ENCODE data around the gene TMC3. TPM values are rescaled to one million over a fixed set of nuclear protein-coding genes. Genes with fewer than 3 reads are reported as not detected.
A peak's percentile ranks its signal among the peaks of the same experiment; 100 is the strongest.

Gene TMC3
- total and polyA plus RNA-seq, 9 of the 15 experiments (the other 6 are each of a cell fraction or from before 2014, with no cell fraction given), result 0.01 to 0.14 TPM; not detected in 7

- WGBS (ENCODE audit: insufficient coverage, low coverage, missing lambda C conversion rate), result 11% methylated on average over 12 of the region's 12 CpGs
- ATAC-seq, result no peak
Measured at GRCh38 chr15:81387621-81388435, 13.8 kb upstream of the TMC3 start.

GRCh38 chr15:81386947-81387346 is 12.9 kb upstream of the TMC3 start:
- H3K79me2 ChIP-seq (ENCODE audit: control insufficient read depth, insufficient read depth, low read length), result no peaks in the 10 kb centered on the region
- no peaks in the 10 kb centered on the region for H4K20me1 ChIP-seq (replicated peaks; ENCODE audit: control insufficient read depth, insufficient read depth, low read length)
- no peak overlapping the region for H3K27ac ChIP-seq (ENCODE audit: extremely low read depth, low read depth, low read length)
- WGBS (ENCODE audit: insufficient coverage, low coverage, missing lambda C conversion rate), result 4% methylated on average over 2 of the region's 2 CpGs
- ChIA-PET POLR2A (no interaction called here), CTCF (ENCODE audit: low intra/inter-chr PET ratio) (no interaction called here)
- H2AFZ ChIP-seq (ENCODE audit: low read depth, low read length), result no peak overlapping the region
- no peaks in the 10 kb centered on the region for H3K9me3 ChIP-seq (replicated peaks; ENCODE audit: control insufficient read depth, insufficient read depth, low read depth, low read length)
- intact Hi-C loops (cut with micrococcal nuclease), result no loop called here
- FAIRE-seq (no peak), ATAC-seq (no peak), DNase-seq (ENCODE audit: extremely low read depth in 1 of 4, low spot score in 3 of 4) (no peak)
- no peaks in the 10 kb centered on the region for H3K36me3 ChIP-seq (ENCODE audit: control insufficient read depth, insufficient read depth, low read length)
- H3K9me1 ChIP-seq (ENCODE audit: control insufficient read depth, insufficient read depth, low read length), result no peaks in the 10 kb centered on the region
- BruUV-seq (replicated peaks), result no TSS peak
- H3K27me3 ChIP-seq (ENCODE audit: control insufficient read depth in 2 of 2, insufficient read depth in 2 of 2, low read length in 2 of 2), result peaks cover 4 to 5% of the 10 kb centered on the region in 2 experiments; a peak in 2 of 5 replicates
- H3K9ac ChIP-seq (ENCODE audit: insufficient read depth in 1 of 2, low read depth in 2 of 2, low read length in 2 of 2), result no peak overlapping the region
- H3K4me2 ChIP-seq (ENCODE audit: insufficient read depth, low read length), result no peak overlapping the region
- H3K4me1 ChIP-seq (replicated peaks in 1 of 2; ENCODE audit: control insufficient read depth in 2 of 2, insufficient read depth in 2 of 2, low read length in 2 of 2), result no peaks in the 10 kb centered on the region
- no peak overlapping the region for H3K4me3 ChIP-seq
- in situ Hi-C loops (cut with MboI), result no loop called here
- no peak for TF ChIP-seq CTCF (IDR thresholded peaks at IDR 0.05 in 2 of 3, conservative IDR thresholded peaks at IDR 0.05 in 1 of 3; ENCODE audit: insufficient read depth in 2 of 3, low read depth in 1 of 3, low read length in 3 of 3)
- TF ChIP-seq NR2C2 (CRISPR knock-in tag; IDR thresholded peaks at IDR 0.05), result no peak
- no peak for TF ChIP-seq NR2C2 (tag; IDR thresholded peaks at IDR 0.05)
- TF ChIP-seq, protein P1, sequence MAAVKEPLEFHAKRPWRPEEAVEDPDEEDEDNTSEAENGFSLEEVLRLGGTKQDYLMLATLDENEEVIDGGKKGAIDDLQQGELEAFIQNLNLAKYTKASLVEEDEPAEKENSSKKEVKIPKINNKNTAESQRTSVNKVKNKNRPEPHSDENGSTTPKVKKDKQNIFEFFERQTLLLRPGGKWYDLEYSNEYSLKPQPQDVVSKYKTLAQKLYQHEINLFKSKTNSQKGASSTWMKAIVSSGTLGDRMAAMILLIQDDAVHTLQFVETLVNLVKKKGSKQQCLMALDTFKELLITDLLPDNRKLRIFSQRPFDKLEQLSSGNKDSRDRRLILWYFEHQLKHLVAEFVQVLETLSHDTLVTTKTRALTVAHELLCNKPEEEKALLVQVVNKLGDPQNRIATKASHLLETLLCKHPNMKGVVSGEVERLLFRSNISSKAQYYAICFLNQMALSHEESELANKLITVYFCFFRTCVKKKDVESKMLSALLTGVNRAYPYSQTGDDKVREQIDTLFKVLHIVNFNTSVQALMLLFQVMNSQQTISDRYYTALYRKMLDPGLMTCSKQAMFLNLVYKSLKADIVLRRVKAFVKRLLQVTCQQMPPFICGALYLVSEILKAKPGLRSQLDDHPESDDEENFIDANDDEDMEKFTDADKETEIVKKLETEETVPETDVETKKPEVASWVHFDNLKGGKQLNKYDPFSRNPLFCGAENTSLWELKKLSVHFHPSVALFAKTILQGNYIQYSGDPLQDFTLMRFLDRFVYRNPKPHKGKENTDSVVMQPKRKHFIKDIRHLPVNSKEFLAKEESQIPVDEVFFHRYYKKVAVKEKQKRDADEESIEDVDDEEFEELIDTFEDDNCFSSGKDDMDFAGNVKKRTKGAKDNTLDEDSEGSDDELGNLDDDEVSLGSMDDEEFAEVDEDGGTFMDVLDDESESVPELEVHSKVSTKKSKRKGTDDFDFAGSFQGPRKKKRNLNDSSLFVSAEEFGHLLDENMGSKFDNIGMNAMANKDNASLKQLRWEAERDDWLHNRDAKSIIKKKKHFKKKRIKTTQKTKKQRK (IDR thresholded peaks at IDR 0.05; ENCODE audit: borderline replicate concordance, low read depth, low read length), result no peak
- TF ChIP-seq CEBPG (CRISPR knock-in tag; IDR thresholded peaks at IDR 0.05), result no peak
- no peak for TF ChIP-seq CEBPG (tag; conservative IDR thresholded peaks at IDR 0.05 in 1 of 2, IDR thresholded peaks at IDR 0.05 in 1 of 2)
- TF ChIP-seq KHSRP (IDR thresholded peaks at IDR 0.05), result no peak
- TF ChIP-seq ZNF766 (CRISPR knock-in tag; conservative IDR thresholded peaks at IDR 0.05), result no peak

More at GRCh38 chr15:81387621-81388435, 13.8 kb upstream of the TMC3 start:
- peaks cover 0 to 3% of the 10 kb centered on the region in 2 experiments; a peak in 2 of 5 replicates for H3K27me3 ChIP-seq (ENCODE audit: control insufficient read depth in 2 of 2, insufficient read depth in 2 of 2, low read length in 2 of 2)
- FAIRE-seq (no peak), DNase-seq (ENCODE audit: extremely low read depth in 1 of 4, low spot score in 3 of 4) (no peak)
- no peaks in the 10 kb centered on the region for H3K79me2 ChIP-seq (ENCODE audit: control insufficient read depth, insufficient read depth, low read length)
- in situ Hi-C loops (cut with MboI), result no loop called here
- TF ChIP-seq ZNF316 (IDR thresholded peaks at IDR 0.05) (peak; percentile 73), MAFF (IDR thresholded peaks at IDR 0.05; ENCODE audit: low read length) (0 out of 2 replicates have a peak, but pooled peaks have one; percentile 34), SUPT5H (IDR thresholded peaks at IDR 0.05) (no peak), C11orf30 (IDR thresholded peaks at IDR 0.05; ENCODE audit: low read depth) (peak; percentile 37; the same call in 1 of the 2 replicates)
- H3K9ac ChIP-seq (ENCODE audit: insufficient read depth in 1 of 2, low read depth in 2 of 2, low read length in 2 of 2), result no peak overlapping the region
- no peak overlapping the region for H3K4me3 ChIP-seq
- H3K9me1 ChIP-seq (ENCODE audit: control insufficient read depth, insufficient read depth, low read length), result no peaks in the 10 kb centered on the region
- intact Hi-C loops (cut with micrococcal nuclease), result no loop called here
- POLR2A ChIA-PET, result interaction anchor here (1.2 to 1.5 kb wide), 2 partner anchors 9 to 22 kb away, joined by 3 to 4 read pairs; no protein-coding TSS in a partner anchor
- H4K20me1 ChIP-seq (replicated peaks; ENCODE audit: control insufficient read depth, insufficient read depth, low read length), result no peaks in the 10 kb centered on the region
- no peaks in the 10 kb centered on the region for H3K9me3 ChIP-seq (replicated peaks; ENCODE audit: control insufficient read depth, insufficient read depth, low read depth, low read length)
- H2AFZ ChIP-seq (ENCODE audit: low read depth, low read length), result no peak overlapping the region
- BruUV-seq (replicated peaks), result no TSS peak
- H3K36me3 ChIP-seq (ENCODE audit: control insufficient read depth, insufficient read depth, low read length), result no peaks in the 10 kb centered on the region
- H3K27ac ChIP-seq (ENCODE audit: extremely low read depth, low read depth, low read length), result no peak overlapping the region
- no peaks in the 10 kb centered on the region for H3K4me1 ChIP-seq (replicated peaks in 1 of 2; ENCODE audit: control insufficient read depth in 2 of 2, insufficient read depth in 2 of 2, low read length in 2 of 2)
- no peak overlapping the region for H3K4me2 ChIP-seq (ENCODE audit: insufficient read depth, low read length)
- CTCF ChIA-PET (ENCODE audit: low intra/inter-chr PET ratio), result no interaction called here
